ENCODE measurements around the gene RIT2. TPM values are rescaled to one million over a fixed set of nuclear protein-coding genes. Genes with fewer than 3 reads are reported as not detected.

Gene RIT2
- total RNA-seq, 1 donor from 2014 or later, result not detected

GRCh38 chr18:43022874-43023273, 92.6 kb downstream of the RIT2 start:
- no peaks in the 10 kb centered on the region for H3K27me3 Mint-ChIP-seq
- no peak overlapping the region for H3K27ac Mint-ChIP-seq
- H3K4me1 Mint-ChIP-seq (ENCODE audit: low read depth), result no peaks in the 10 kb centered on the region
- TF ChIP-seq, protein P1, sequence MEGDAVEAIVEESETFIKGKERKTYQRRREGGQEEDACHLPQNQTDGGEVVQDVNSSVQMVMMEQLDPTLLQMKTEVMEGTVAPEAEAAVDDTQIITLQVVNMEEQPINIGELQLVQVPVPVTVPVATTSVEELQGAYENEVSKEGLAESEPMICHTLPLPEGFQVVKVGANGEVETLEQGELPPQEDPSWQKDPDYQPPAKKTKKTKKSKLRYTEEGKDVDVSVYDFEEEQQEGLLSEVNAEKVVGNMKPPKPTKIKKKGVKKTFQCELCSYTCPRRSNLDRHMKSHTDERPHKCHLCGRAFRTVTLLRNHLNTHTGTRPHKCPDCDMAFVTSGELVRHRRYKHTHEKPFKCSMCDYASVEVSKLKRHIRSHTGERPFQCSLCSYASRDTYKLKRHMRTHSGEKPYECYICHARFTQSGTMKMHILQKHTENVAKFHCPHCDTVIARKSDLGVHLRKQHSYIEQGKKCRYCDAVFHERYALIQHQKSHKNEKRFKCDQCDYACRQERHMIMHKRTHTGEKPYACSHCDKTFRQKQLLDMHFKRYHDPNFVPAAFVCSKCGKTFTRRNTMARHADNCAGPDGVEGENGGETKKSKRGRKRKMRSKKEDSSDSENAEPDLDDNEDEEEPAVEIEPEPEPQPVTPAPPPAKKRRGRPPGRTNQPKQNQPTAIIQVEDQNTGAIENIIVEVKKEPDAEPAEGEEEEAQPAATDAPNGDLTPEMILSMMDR (IDR thresholded peaks at IDR 0.05; ENCODE audit: unreplicated experiment), result no peak
- H3K36me3 Mint-ChIP-seq (ENCODE audit: insufficient read depth), result no peaks in the 10 kb centered on the region
- no peak overlapping the region for H3K4me3 Mint-ChIP-seq (ENCODE audit: low read depth)
- DNase-seq (ENCODE audit: low spot score, unreplicated experiment), result no peak
- H3K9me3 Mint-ChIP-seq (ENCODE audit: low read depth), result no peaks in the 10 kb centered on the region

- no peaks in the 10 kb centered on the region for H3K9me3 Mint-ChIP-seq (ENCODE audit: low read depth)
- TF ChIP-seq, protein P1 (IDR thresholded peaks at IDR 0.05; ENCODE audit: unreplicated experiment), result no peak
- no peak overlapping the region for H3K27ac Mint-ChIP-seq
- no peak overlapping the region for H3K4me3 Mint-ChIP-seq (ENCODE audit: low read depth)
- no peaks in the 10 kb centered on the region for H3K4me1 Mint-ChIP-seq (ENCODE audit: low read depth)
- DNase-seq (ENCODE audit: low spot score, unreplicated experiment), result no peak
- no peaks in the 10 kb centered on the region for H3K36me3 Mint-ChIP-seq (ENCODE audit: insufficient read depth)
- no peaks in the 10 kb centered on the region for H3K27me3 Mint-ChIP-seq
Measured at GRCh38 chr18:43017622-43018021, 97.9 kb downstream of the RIT2 start.

- H3K4me1 Mint-ChIP-seq (ENCODE audit: low read depth), result no peaks in the 10 kb centered on the region
- TF ChIP-seq, protein P1 (IDR thresholded peaks at IDR 0.05; ENCODE audit: unreplicated experiment), result no peak
- no peaks in the 10 kb centered on the region for H3K9me3 Mint-ChIP-seq (ENCODE audit: low read depth)
- no peak for DNase-seq (ENCODE audit: low spot score, unreplicated experiment)
- H3K27me3 Mint-ChIP-seq, result no peaks in the 10 kb centered on the region
- H3K4me3 Mint-ChIP-seq (ENCODE audit: low read depth), result no peak overlapping the region
- H3K36me3 Mint-ChIP-seq (ENCODE audit: insufficient read depth), result no peaks in the 10 kb centered on the region
- H3K27ac Mint-ChIP-seq, result no peak overlapping the region
Measured at GRCh38 chr18:43013486-43013885, 102.0 kb downstream of the RIT2 start.

GRCh38 chr18:43012951-43013350, 102.5 kb downstream of the RIT2 start:
- H3K27ac Mint-ChIP-seq, result no peak overlapping the region
- H3K4me3 Mint-ChIP-seq (ENCODE audit: low read depth), result no peak overlapping the region
- H3K9me3 Mint-ChIP-seq (ENCODE audit: low read depth), result no peaks in the 10 kb centered on the region
- no peaks in the 10 kb centered on the region for H3K4me1 Mint-ChIP-seq (ENCODE audit: low read depth)
- no peaks in the 10 kb centered on the region for H3K27me3 Mint-ChIP-seq
- DNase-seq (ENCODE audit: low spot score, unreplicated experiment), result no peak
- H3K36me3 Mint-ChIP-seq (ENCODE audit: insufficient read depth), result no peaks in the 10 kb centered on the region
- TF ChIP-seq, protein P1 (IDR thresholded peaks at IDR 0.05; ENCODE audit: unreplicated experiment), result no peak

- no peaks in the 10 kb centered on the region for H3K27me3 Mint-ChIP-seq
- H3K36me3 Mint-ChIP-seq (ENCODE audit: insufficient read depth), result no peaks in the 10 kb centered on the region
- TF ChIP-seq, protein P1 (IDR thresholded peaks at IDR 0.05; ENCODE audit: unreplicated experiment), result no peak
- no peaks in the 10 kb centered on the region for H3K4me1 Mint-ChIP-seq (ENCODE audit: low read depth)
- DNase-seq (ENCODE audit: low spot score, unreplicated experiment), result no peak
- H3K4me3 Mint-ChIP-seq (ENCODE audit: low read depth), result no peak overlapping the region
- H3K9me3 Mint-ChIP-seq (ENCODE audit: low read depth), result no peaks in the 10 kb centered on the region
- no peak overlapping the region for H3K27ac Mint-ChIP-seq
Measured at GRCh38 chr18:43010611-43011010, 104.9 kb downstream of the RIT2 start.
